GM19467 (cell line): ENCODE results near the gene HOATZ.

Experiments
- ATAC-seq: cut with Tn5 transposase; IDR thresholded peaks from one replicate; pipeline ENCODE4 v1.9.1; 2021; ENCODE audit warnings: mild to moderate bottlenecking, moderate library complexity; ENCODE audit not compliant: unreplicated experiment

Gene HOATZ

DNA sequence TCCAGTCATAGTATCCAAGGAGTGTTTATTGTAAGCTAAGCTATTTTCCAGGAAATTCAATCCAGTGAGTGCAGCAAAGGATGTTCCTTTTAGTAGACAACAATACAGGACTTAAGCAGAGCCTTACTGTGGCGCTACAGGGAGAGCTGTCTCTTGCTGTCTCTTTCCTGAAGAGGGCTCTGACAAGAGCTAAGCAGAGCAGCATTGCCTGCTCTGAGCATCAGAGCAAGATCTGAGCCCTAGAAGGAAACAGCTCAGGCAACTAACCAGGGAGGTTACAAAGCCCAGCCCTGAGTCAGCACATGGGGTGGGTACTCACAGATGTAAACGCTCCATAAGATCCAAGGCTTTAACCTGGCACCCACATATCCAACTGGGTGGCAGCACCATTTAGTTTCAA lies 33.9 kb downstream of the HOATZ start:
- no peak for ATAC-seq

DNA sequence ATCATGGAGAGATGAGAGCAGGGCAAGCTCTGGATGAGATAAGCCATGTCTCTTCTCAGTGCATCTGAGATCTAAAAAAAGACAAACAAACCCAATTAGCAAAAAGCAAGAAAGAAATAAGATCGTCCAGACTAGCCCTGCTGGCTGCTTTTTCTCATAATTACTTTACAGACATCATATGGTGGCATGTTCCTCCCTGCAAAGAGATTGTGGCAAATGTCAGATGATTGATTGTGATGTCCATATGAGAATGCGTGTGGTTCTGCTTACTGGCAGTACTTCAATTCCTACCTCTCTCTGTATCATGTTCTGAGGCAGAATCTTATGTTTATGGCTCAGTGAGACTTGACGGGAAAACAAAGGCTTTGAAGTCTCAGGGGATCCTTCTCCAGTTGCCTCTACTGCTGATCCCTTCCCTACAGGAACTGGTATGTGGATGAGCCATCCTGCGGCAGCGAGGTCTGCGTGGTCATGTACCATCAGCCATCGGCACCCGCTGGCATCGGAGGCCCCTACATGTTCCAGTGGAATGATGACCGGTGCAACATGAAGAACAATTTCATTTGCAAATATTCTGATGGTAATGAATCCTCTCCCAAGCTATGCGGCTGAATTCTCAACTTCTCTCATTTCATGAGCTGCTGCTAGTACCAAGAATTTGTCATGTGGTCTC lies 34.8 kb downstream of the HOATZ start:
- no peak for ATAC-seq

DNA sequence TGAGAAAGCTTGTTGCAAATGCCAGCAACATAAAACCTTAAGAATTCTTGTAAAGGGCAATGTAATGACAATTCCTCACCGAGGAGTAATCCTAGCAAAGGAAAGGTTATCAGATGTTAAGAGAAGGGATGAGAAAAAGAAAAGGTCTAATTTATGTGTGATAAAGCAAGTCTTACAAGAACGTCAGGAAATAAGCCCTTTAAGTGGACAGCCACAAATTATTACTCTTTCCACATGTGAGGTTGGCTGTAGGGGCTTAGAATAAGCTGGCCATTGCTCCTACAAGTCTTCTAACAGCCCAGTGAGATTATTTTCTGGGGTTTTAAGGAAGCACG lies 35.3 kb downstream of the HOATZ start:
- ATAC-seq, result no peak

- ATAC-seq, result no peak
Measured at GRCh38 chr11:111550258-111550657, 35.7 kb downstream of the HOATZ start.

GRCh38 chr11:111554532-111554931 lies 40.0 kb downstream of the HOATZ start:
- no peak for ATAC-seq

DNA sequence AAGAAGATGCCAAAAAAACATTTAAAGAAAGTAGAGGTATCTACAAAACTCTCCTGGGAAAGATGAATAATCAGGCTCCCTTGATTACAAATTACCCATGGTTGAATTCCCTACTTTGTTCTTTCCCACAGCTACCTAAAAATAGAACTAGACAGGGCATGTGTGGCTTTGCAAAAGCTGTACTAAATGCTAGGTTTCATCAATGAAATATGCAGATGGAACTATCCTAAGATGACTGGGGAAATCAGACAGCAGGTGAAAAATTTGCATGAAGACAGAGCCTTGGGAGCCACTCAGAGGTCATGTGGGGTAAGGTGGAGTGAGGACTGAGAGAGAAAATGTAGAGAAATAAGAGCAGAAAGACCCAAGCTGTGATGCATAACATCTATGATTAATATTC lies 40.7 kb downstream of the HOATZ start:
- ATAC-seq, result no peak

GRCh38 chr11:111557425-111558111 lies 43.0 kb downstream of the HOATZ start:
- ATAC-seq, result no peak

GRCh38 chr11:111559800-111560464 lies 45.4 kb downstream of the HOATZ start:
- ATAC-seq, result no peak

GRCh38 chr11:111560800-111561199 lies 46.2 kb downstream of the HOATZ start:
- ATAC-seq, result no peak

DNA sequence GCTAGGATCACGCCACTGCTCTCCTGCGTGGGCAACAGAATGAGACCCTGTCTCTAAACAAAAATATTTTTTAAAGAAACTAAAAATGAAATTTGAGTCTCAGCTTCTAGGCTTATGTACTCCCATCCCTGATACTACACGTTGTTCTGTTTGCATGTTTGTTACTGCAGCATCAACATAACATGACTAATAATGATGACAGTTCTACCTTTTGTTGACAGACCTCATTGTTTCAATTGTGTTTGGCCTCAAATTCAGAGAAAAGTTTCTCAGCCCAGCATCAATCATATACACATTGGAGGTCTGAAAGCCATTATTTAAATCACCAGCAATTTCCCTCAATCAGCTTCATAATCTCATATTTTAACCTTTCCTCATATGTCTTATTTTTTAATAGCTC lies 46.7 kb downstream of the HOATZ start:
- no peak for ATAC-seq

GRCh38 chr11:111561791-111562325 lies 47.3 kb downstream of the HOATZ start:
- no peak for ATAC-seq

- ATAC-seq, result no peak
Measured at GRCh38 chr11:111562692-111563389, 48.3 kb downstream of the HOATZ start.

DNA sequence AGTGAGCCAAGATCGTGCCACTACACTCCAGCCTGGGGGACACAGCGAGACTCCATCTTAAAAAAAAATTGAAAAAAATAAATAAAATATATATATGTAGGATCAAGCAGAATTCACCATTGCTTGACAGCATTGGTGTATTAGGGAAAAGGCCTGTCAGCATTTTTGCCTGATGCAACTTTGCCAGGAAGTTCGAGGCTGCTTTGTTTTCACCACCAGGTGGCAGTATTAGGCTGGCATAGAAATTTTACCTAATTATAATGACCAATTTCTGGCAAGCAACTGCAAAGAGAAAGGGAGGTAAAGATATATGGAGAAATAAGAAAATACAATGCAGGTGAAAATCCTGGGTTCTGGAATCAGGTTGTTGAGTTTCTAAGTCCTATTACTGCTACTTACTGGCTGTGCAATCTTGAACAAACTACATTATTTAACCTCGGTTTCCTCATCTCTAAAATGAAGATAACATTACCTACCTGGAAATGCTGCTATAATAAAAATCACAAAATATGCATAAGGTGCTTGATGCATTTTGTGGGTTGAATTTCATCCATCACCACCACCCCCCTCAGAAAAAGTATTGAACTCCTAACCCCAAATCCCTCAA lies 50.6 kb downstream of the HOATZ start:
- no peak for ATAC-seq

- no peak for ATAC-seq
Measured at GRCh38 chr11:111566324-111566723, 51.7 kb downstream of the HOATZ start.

DNA sequence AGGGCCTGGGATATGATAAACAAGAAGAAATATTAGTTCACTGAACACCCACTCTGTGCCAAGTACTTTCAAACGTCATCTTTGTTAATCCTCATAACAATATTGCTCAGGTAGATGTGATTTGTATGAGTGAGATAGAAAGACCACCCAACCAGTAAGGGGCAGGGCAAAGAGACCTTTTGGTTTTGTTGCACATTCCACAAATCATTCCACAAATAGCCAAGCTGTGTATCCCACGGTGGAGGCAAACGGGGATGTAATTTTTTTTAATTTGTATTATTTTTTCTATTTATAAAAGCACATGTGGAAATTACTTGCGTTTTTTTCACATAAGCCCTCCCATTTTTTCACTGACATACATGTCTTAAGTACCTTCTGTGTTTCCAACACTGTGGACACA lies 54.9 kb downstream of the HOATZ start:
- no peak for ATAC-seq

- no peak for ATAC-seq
Measured at GRCh38 chr11:111570796-111571195, 56.2 kb downstream of the HOATZ start.

DNA sequence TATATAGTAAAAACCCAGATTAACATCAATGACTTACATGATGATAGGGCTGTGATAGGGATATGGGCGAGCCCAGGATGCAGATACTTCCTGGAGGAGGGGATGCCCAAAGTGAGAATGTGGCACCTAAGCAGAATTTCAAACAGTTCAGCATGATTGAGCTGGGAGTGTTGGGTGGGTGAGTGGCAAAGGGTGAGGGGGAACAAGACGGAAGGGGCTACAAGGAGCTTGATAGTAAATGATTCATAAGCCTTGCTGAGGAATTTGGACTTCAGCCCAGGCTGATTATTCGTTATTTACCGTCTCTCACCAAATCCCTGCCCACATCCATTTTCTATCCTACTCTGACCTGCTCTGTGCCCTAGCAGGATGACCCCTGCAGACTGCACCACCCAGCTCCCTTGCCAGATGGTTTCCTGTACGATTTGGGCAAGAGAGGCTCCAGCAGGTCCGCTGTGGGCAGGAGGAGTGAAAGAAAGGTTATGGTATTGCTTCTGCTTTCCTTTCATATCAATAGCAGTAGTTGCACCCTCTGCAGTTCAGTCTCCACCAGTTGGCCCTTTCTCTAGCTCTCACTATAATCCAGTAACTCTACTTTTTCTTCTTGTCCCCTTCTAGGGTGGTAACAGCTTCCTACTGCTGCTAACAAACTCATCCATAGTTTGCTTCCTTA lies 57.4 kb downstream of the HOATZ start:
- no peak for ATAC-seq

GRCh38 chr11:111572581-111572980 lies 58.0 kb downstream of the HOATZ start:
- ATAC-seq, result no peak

GRCh38 chr11:111573821-111574249 lies 59.3 kb downstream of the HOATZ start:
- no peak for ATAC-seq
